Glutamatergic neuron (in vitro differentiated cells): ENCODE data around the gene FUT9. TPM values are rescaled to one million over a fixed set of nuclear protein-coding genes. Genes with fewer than 3 reads are reported as not detected.

Source experiments
- DNase-seq: peaks from one replicate; pipeline ENCODE4 v3.0.0; 2022
- H3K27ac Mint-ChIP-seq: one replicate; pipeline ENCODE4 v1.8.0; 2020; ENCODE audit warnings: mild to moderate bottlenecking, mixed read lengths, inconsistent platforms; ENCODE audit not compliant: unreplicated experiment
- H3K27me3 Mint-ChIP-seq: one replicate; pipeline ENCODE4 v1.8.0; 2020; ENCODE audit warnings: mild to moderate bottlenecking, moderate library complexity, mixed read lengths, inconsistent platforms; ENCODE audit not compliant: unreplicated experiment
- H3K36me3 Mint-ChIP-seq: one replicate; pipeline ENCODE4 v1.8.0; 2020; ENCODE audit warnings: mild to moderate bottlenecking, mixed read lengths, inconsistent platforms; ENCODE audit not compliant: unreplicated experiment
- H3K4me1 Mint-ChIP-seq: one replicate; pipeline ENCODE4 v1.8.0; 2020; ENCODE audit warnings: mild to moderate bottlenecking, low read depth, mixed read lengths, inconsistent platforms; ENCODE audit not compliant: unreplicated experiment
- H3K4me3 Mint-ChIP-seq: one replicate; pipeline ENCODE4 v1.8.0; 2020; ENCODE audit warnings: mild to moderate bottlenecking, mixed read lengths, inconsistent platforms; ENCODE audit not compliant: unreplicated experiment
- H3K9me3 Mint-ChIP-seq: one replicate; pipeline ENCODE4 v1.8.0; 2020; ENCODE audit warnings: mild to moderate bottlenecking, moderate library complexity, mixed read lengths, inconsistent platforms; ENCODE audit not compliant: unreplicated experiment
- total RNA-seq: library from RNA; stranded (reverse); fragmentation: NEBNext Ultra II Directional; extraction: Animal tissue kit (Norgen Biotek cat#: 25700); gene quantifications from one replicate; pipeline ENCODE4 v1.2.1, GENCODE V29; 2021; ENCODE audit not compliant: unreplicated experiment
- TF ChIP-seq, protein P1 (sequence below): fragments of 200-600 bp; sonication (generic); IDR thresholded peaks from one replicate; pipeline ENCODE4 v1.5.0; 2021; ENCODE audit not compliant: partially characterized antibody, unreplicated experiment

FUT9 gene
- total RNA-seq, 1 donor from 2014 or later, result 0.54 TPM

DNA sequence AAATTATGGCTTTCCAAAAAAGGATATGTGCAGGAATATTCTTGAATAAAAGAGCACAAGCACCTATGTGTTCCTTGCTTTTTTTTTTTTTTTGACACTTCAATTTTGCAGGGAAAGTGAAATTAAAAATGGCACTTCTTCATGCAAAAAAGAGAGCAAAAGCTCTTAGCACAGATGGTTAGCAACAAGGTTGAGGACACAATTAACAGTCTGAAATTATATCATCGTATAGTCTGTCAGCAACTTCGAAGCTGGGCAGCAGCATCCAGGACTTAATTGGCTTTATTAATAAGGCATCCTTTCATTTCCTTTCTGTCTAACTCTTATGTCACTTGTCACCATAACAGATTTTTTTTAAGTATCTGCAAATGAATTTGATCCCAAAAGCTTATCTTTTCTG is 122.6 kb downstream of the FUT9 start:
- Mint-ChIP-seq H3K4me3 (no peak overlapping the region), H3K27ac (no peak overlapping the region), H3K4me1 (peaks cover 2% of the 10 kb centered on the region), H3K36me3 (peaks cover 13% of the 10 kb centered on the region), H3K27me3 (peaks cover 6% of the 10 kb centered on the region), H3K9me3 (peaks cover 5% of the 10 kb centered on the region)
- no peak for DNase-seq
- TF ChIP-seq, protein P1, sequence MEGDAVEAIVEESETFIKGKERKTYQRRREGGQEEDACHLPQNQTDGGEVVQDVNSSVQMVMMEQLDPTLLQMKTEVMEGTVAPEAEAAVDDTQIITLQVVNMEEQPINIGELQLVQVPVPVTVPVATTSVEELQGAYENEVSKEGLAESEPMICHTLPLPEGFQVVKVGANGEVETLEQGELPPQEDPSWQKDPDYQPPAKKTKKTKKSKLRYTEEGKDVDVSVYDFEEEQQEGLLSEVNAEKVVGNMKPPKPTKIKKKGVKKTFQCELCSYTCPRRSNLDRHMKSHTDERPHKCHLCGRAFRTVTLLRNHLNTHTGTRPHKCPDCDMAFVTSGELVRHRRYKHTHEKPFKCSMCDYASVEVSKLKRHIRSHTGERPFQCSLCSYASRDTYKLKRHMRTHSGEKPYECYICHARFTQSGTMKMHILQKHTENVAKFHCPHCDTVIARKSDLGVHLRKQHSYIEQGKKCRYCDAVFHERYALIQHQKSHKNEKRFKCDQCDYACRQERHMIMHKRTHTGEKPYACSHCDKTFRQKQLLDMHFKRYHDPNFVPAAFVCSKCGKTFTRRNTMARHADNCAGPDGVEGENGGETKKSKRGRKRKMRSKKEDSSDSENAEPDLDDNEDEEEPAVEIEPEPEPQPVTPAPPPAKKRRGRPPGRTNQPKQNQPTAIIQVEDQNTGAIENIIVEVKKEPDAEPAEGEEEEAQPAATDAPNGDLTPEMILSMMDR, result no peak

DNA sequence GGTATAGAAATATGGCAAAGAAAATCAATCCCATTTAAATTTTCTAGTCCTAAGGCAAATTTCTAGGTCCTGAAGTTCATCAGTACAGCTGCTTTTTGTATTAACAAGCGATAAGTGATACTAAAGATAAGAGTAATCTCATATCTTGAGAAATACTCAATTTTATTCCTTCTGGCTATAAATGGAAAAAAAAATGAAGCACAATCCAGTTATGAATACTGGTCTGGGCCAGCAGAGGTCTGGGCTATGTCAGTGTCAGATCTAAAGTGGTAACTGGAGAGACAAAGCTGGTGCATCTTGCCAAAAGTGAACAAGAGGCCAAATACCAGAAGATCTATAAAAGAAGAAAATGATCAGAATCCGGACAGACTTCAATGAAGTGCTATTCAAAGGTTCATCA is 126.4 kb downstream of the FUT9 start:
- H3K9me3 Mint-ChIP-seq, result peaks cover 5% of the 10 kb centered on the region
- H3K4me1 Mint-ChIP-seq, result peaks cover 2% of the 10 kb centered on the region
- H3K4me3 Mint-ChIP-seq, result no peak overlapping the region
- peaks cover 13% of the 10 kb centered on the region for H3K36me3 Mint-ChIP-seq
- H3K27me3 Mint-ChIP-seq, result peaks cover 6% of the 10 kb centered on the region
- no peak for DNase-seq
- TF ChIP-seq, protein P1, result no peak
- no peak overlapping the region for H3K27ac Mint-ChIP-seq

DNA sequence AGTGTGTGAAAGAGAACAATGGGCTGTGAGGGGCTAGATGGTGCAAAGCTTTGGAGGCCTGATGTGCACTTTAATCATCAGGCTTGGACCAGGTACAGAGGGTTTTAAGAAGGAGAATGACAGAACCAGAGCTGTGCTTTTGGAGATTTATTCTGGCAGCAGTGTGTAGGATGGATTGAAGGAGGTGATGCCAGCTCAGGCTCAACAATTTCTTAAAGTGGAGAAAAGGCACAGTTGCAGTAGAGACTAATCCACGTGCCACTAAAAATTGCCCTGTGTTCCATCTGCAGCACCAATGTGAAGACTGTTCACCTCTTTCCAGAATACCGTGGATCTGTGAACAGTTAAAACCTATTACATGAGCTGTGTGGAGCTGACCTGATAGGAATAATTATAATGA is 134.7 kb downstream of the FUT9 start:
- H3K9me3 Mint-ChIP-seq, result no peaks in the 10 kb centered on the region
- DNase-seq, result no peak
- TF ChIP-seq, protein P1, result no peak
- H3K27me3 Mint-ChIP-seq, result no peaks in the 10 kb centered on the region
- H3K4me1 Mint-ChIP-seq, result peaks cover 8% of the 10 kb centered on the region
- H3K36me3 Mint-ChIP-seq, result no peaks in the 10 kb centered on the region
- H3K4me3 Mint-ChIP-seq, result no peak overlapping the region
- no peak overlapping the region for H3K27ac Mint-ChIP-seq

DNA sequence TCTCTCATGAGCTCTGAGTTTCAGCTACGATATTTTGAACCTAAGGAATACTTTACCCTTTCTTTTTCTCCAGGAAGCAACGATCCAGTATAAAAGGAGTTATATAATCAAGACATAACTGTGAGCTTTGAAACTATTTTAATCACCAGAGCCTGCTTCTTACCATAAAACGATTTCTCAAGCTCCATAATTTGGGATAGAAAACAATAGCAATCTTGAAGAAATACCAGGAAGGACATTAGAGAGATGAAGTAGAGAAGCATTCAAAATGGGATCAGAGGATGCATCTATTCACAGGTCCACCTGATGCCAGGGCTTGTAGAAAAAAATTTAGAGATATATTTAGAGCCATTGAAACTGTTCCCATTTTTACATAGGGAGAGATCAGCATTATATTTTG is 135.9 kb downstream of the FUT9 start:
- Mint-ChIP-seq H3K9me3 (no peaks in the 10 kb centered on the region), H3K36me3 (no peaks in the 10 kb centered on the region), H3K27ac (no peak overlapping the region), H3K4me3 (no peak overlapping the region), H3K27me3 (no peaks in the 10 kb centered on the region), H3K4me1 (peaks cover 10% of the 10 kb centered on the region)
- TF ChIP-seq, protein P1, result no peak
- DNase-seq, result no peak

DNA sequence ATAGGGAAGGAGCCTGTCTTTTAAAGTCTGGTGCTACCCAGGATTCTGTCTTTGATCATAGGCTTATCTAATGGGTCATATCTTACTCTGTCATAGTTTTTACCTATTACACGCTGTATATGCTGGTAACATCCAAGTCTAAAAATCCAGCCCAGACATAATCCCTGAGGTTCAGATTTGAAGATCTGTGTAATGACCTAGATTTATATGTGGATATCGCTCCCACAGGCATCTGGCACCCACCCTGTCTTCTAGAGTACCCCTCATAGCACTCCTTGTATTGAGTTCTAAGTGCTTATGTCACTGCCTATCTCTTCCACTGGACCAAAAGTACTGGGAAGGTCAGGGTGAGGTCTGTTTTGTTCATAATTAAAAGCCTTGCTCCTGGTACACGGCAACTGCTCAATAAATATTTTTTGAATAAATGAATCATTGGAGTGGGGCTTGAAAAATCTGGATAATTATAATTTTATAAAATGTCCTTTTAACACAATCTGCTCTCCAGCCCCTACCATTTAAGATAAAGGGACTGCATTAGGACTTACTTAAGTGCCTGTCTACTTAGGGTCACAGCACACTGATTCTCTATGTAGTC is 136.4 kb downstream of the FUT9 start:
- Mint-ChIP-seq H3K27me3 (no peaks in the 10 kb centered on the region), H3K36me3 (no peaks in the 10 kb centered on the region), H3K4me3 (no peak overlapping the region), H3K9me3 (no peaks in the 10 kb centered on the region), H3K4me1 (peaks cover 12% of the 10 kb centered on the region), H3K27ac (no peak overlapping the region)
- DNase-seq, result no peak
- TF ChIP-seq, protein P1, result no peak
